Choroid plexus epithelial cell (primary cell): ENCODE data around the gene CRIP1.

Experiments used
- DNase-seq: peaks from one replicate; pipeline ENCODE4 v3.0.0-alpha.2; 2010; ENCODE audit warnings: low read depth
- H3K4me3 ChIP-seq: 2 replicates; pipeline ENCODE4 v1.5.1; 2011; ENCODE audit warnings: low read depth, mild to moderate bottlenecking, control low read depth, low read length, moderate library complexity
- CTCF ChIP-seq: conservative IDR thresholded peaks from 2 replicates; pipeline ENCODE4 v1.5.1; 2011; ENCODE audit warnings: low read depth, mild to moderate bottlenecking, control low read depth, inconsistent platforms, low read length, moderate library complexity

The CRIP1 gene

GRCh38 chr14:105501504-105502291, 15.0 kb downstream of the CRIP1 start:
- no peak for DNase-seq
- TF ChIP-seq CTCF, result no peak
- H3K4me3 ChIP-seq, result no peak overlapping the region

- no peak for DNase-seq
- no peak overlapping the region for H3K4me3 ChIP-seq
- no peak for TF ChIP-seq CTCF
These were observed 16.0 kb downstream of the CRIP1 start for GRCh38 chr14:105502446-105503295.

- TF ChIP-seq CTCF, result no peak
- no peak overlapping the region for H3K4me3 ChIP-seq
- no peak for DNase-seq
These were observed 16.6 kb downstream of the CRIP1 start for GRCh38 chr14:105503296-105503640.

- DNase-seq, result no peak
- no peak overlapping the region for H3K4me3 ChIP-seq
- TF ChIP-seq CTCF, result no peak
These were observed 17.4 kb downstream of the CRIP1 start for GRCh38 chr14:105503935-105504692.

GRCh38 chr14:105505101-105505500, 18.4 kb downstream of the CRIP1 start:
- no peak for DNase-seq
- H3K4me3 ChIP-seq, result no peak overlapping the region
- no peak for TF ChIP-seq CTCF

- DNase-seq, result no peak
- no peak for TF ChIP-seq CTCF
- H3K4me3 ChIP-seq, result no peak overlapping the region
These were observed 20.6 kb downstream of the CRIP1 start for GRCh38 chr14:105507247-105507646.
